IgD-negative memory B cell (primary cell): ENCODE results near the gene CBX7. TPM values are rescaled to one million over a fixed set of nuclear protein-coding genes. Genes with fewer than 3 reads are reported as not detected.

Experiments used
- H3K27ac Mint-ChIP-seq, 3 donors: one replicate each; pipeline ENCODE4 v1.8.0; 2020 to 2022; ENCODE audit warnings: mild to moderate bottlenecking in 3 of 3, mixed read lengths in 3 of 3, moderate library complexity in 1 of 3
- H3K27me3 Mint-ChIP-seq: one replicate; pipeline ENCODE4 v1.8.0; 2021; ENCODE audit warnings: mixed read lengths
- H3K36me3 Mint-ChIP-seq: one replicate; pipeline ENCODE4 v1.8.0; 2020; ENCODE audit warnings: mild to moderate bottlenecking, mixed read lengths
- H3K4me1 Mint-ChIP-seq, 3 donors: one replicate each; pipeline ENCODE4 v1.8.0; 2020 to 2022; ENCODE audit warnings: mixed read lengths in 3 of 3, mild to moderate bottlenecking in 1 of 3
- H3K4me3 Mint-ChIP-seq, 4 donors: one replicate each; pipeline ENCODE4 v1.8.0; 2020 to 2022; ENCODE audit warnings: mild to moderate bottlenecking in 4 of 4, mixed read lengths in 4 of 4, moderate library complexity in 3 of 4
- H3K9me3 Mint-ChIP-seq, 3 donors: one replicate each; pipeline ENCODE4 v1.8.0; 2020 to 2021; ENCODE audit warnings: mixed read lengths in 3 of 3, mild to moderate bottlenecking in 1 of 3
- polyA plus RNA-seq: library from polyadenylated mRNA; unstranded; fragments of 300-500 nt; fragmentation: Illumina TruSeq; gene quantifications from one replicate; pipeline ENCODE4 v1.2.3, GENCODE V29; 2021

The CBX7 gene
- polyA plus RNA-seq, 1 donor from 2014 or later, result 35.4 TPM

GRCh38 chr22:39146256-39147101 lies 6.0 kb downstream of the CBX7 start:
- Mint-ChIP-seq H3K4me1 (peaks cover 36 to 48% (median 44%) of the 10 kb centered on the region in 3 donors), H3K36me3 (peaks cover 3% of the 10 kb centered on the region), H3K9me3 (no peaks in the 10 kb centered on the region), H3K27ac (peak overlapping the region; percentile 98 to 99 (median 98)), H3K4me3 (peak overlapping the region; percentile 83 to 96 (median 92)), H3K27me3 (no peaks in the 10 kb centered on the region)

- H3K27me3 Mint-ChIP-seq, result no peaks in the 10 kb centered on the region
- H3K9me3 Mint-ChIP-seq, result no peaks in the 10 kb centered on the region
- H3K4me3 Mint-ChIP-seq, result peak overlapping the region; percentile 90 to 99 (median 95)
- H3K36me3 Mint-ChIP-seq, result peaks cover 4% of the 10 kb centered on the region
- H3K27ac Mint-ChIP-seq, result peak overlapping the region; percentile 78 to 96 (median 95)
- H3K4me1 Mint-ChIP-seq, result peaks cover 21 to 27% (median 22%) of the 10 kb centered on the region in 3 donors
These were observed 8.2 kb downstream of the CBX7 start for GRCh38 chr22:39144101-39144767.

GRCh38 chr22:39142088-39142680 lies 10.3 kb downstream of the CBX7 start:
- Mint-ChIP-seq H3K4me3 (no peak overlapping the region), H3K27ac (no peak overlapping the region)

GRCh38 chr22:39139933-39140332 lies 12.5 kb downstream of the CBX7 start:
- Mint-ChIP-seq H3K36me3 (peaks cover 4% of the 10 kb centered on the region), H3K9me3 (no peaks in the 10 kb centered on the region), H3K4me1 (peaks cover 7 to 9% (median 7%) of the 10 kb centered on the region in 3 donors), H3K27me3 (no peaks in the 10 kb centered on the region), H3K27ac (no peak overlapping the region), H3K4me3 (peak overlapping the region in 1 of 4 donors; percentile 53)

More at GRCh38 chr22:39142088-39142680, 10.3 kb downstream of the CBX7 start:
- peaks cover 4% of the 10 kb centered on the region for H3K36me3 Mint-ChIP-seq
- H3K27me3 Mint-ChIP-seq, result no peaks in the 10 kb centered on the region
- H3K4me1 Mint-ChIP-seq, result peaks cover 14 to 16% (median 14%) of the 10 kb centered on the region in 3 donors
- H3K9me3 Mint-ChIP-seq, result no peaks in the 10 kb centered on the region

- no peak overlapping the region for H3K4me3 Mint-ChIP-seq
- H3K4me1 Mint-ChIP-seq, result peaks cover 0 to 2% (median 1%) of the 10 kb centered on the region in 3 donors
- no peaks in the 10 kb centered on the region for H3K9me3 Mint-ChIP-seq
- H3K27me3 Mint-ChIP-seq, result no peaks in the 10 kb centered on the region
- H3K36me3 Mint-ChIP-seq, result peaks cover 3% of the 10 kb centered on the region
- H3K27ac Mint-ChIP-seq, result no peak overlapping the region
These were observed 14.0 kb downstream of the CBX7 start for GRCh38 chr22:39138357-39138997.

- peaks cover 5% of the 10 kb centered on the region for H3K36me3 Mint-ChIP-seq
- H3K27ac Mint-ChIP-seq, result peak overlapping the region in 1 of 3 donors; percentile 18
- peaks cover 0 to 2% (median 1%) of the 10 kb centered on the region in 3 donors for H3K4me1 Mint-ChIP-seq
These were observed 16.2 kb downstream of the CBX7 start for GRCh38 chr22:39136317-39136716.

GRCh38 chr22:39135092-39135896 lies 17.2 kb downstream of the CBX7 start:
- Mint-ChIP-seq H3K27ac (peak overlapping the region in 1 of 3 donors; percentile 19), H3K4me1 (peaks cover 0 to 4% (median 1%) of the 10 kb centered on the region in 3 donors), H3K4me3 (no peak overlapping the region), H3K36me3 (peaks cover 8% of the 10 kb centered on the region), H3K27me3 (no peaks in the 10 kb centered on the region), H3K9me3 (no peaks in the 10 kb centered on the region)

More at GRCh38 chr22:39136317-39136716, 16.2 kb downstream of the CBX7 start:
- H3K27me3 Mint-ChIP-seq, result no peaks in the 10 kb centered on the region
- no peaks in the 10 kb centered on the region for H3K9me3 Mint-ChIP-seq
- peak overlapping the region in 1 of 4 donors; percentile 28 for H3K4me3 Mint-ChIP-seq

- Mint-ChIP-seq H3K27me3 (no peaks in the 10 kb centered on the region), H3K9me3 (no peaks in the 10 kb centered on the region), H3K4me1 (peaks cover 0 to 4% (median 0%) of the 10 kb centered on the region in 3 donors), H3K4me3 (no peak overlapping the region), H3K36me3 (peaks cover 6% of the 10 kb centered on the region), H3K27ac (peak overlapping the region in 1 of 3 donors; percentile 19)
These were observed 18.0 kb downstream of the CBX7 start for GRCh38 chr22:39134366-39135091.

GRCh38 chr22:39133871-39134270 lies 18.6 kb downstream of the CBX7 start:
- H3K27me3 Mint-ChIP-seq, result no peaks in the 10 kb centered on the region
- peaks cover 0 to 2% (median 0%) of the 10 kb centered on the region in 3 donors for H3K9me3 Mint-ChIP-seq
- H3K4me1 Mint-ChIP-seq, result peaks cover 0 to 4% (median 0%) of the 10 kb centered on the region in 3 donors
- no peak overlapping the region for H3K4me3 Mint-ChIP-seq
- H3K36me3 Mint-ChIP-seq, result peaks cover 6% of the 10 kb centered on the region
- H3K27ac Mint-ChIP-seq, result peak overlapping the region in 1 of 3 donors; percentile 23

- peaks cover 7% of the 10 kb centered on the region for H3K36me3 Mint-ChIP-seq
- no peak overlapping the region for H3K27ac Mint-ChIP-seq
- H3K4me1 Mint-ChIP-seq, result peaks cover 0 to 4% (median 0%) of the 10 kb centered on the region in 3 donors
- no peak overlapping the region for H3K4me3 Mint-ChIP-seq
- no peaks in the 10 kb centered on the region for H3K27me3 Mint-ChIP-seq
- peaks cover 0 to 2% (median 0%) of the 10 kb centered on the region in 3 donors for H3K9me3 Mint-ChIP-seq
These were observed 19.5 kb downstream of the CBX7 start for GRCh38 chr22:39132871-39133524.

- H3K36me3 Mint-ChIP-seq, result peaks cover 7% of the 10 kb centered on the region
- no peak overlapping the region for H3K27ac Mint-ChIP-seq
- H3K27me3 Mint-ChIP-seq, result no peaks in the 10 kb centered on the region
- H3K4me3 Mint-ChIP-seq, result peak overlapping the region in 1 of 4 donors; percentile 39
- H3K4me1 Mint-ChIP-seq, result peaks cover 0 to 4% (median 0%) of the 10 kb centered on the region in 3 donors
- peaks cover 0 to 2% (median 0%) of the 10 kb centered on the region in 3 donors for H3K9me3 Mint-ChIP-seq
These were observed 20.2 kb downstream of the CBX7 start for GRCh38 chr22:39132281-39132680.

- H3K4me1 Mint-ChIP-seq, result peaks cover 0 to 2% (median 0%) of the 10 kb centered on the region in 3 donors
- no peak overlapping the region for H3K4me3 Mint-ChIP-seq
- H3K27me3 Mint-ChIP-seq, result no peaks in the 10 kb centered on the region
- peaks cover 7% of the 10 kb centered on the region for H3K36me3 Mint-ChIP-seq
- no peak overlapping the region for H3K27ac Mint-ChIP-seq
- peaks cover 0 to 2% (median 0%) of the 10 kb centered on the region in 3 donors for H3K9me3 Mint-ChIP-seq
These were observed 21.3 kb downstream of the CBX7 start for GRCh38 chr22:39130892-39131855.
